K562 (cell line): Measurements from ENCODE around the gene ADAMTS6. TPM values are rescaled to one million over a fixed set of nuclear protein-coding genes. Genes with fewer than 3 reads are reported as not detected.
"Not testable (repeated sequence)": the region's sequence is repeated elsewhere in the genome, so short reads cannot be mapped to it uniquely, and the experiment has no call there.

Source experiments
- ATAC-seq: fragments of 200-7000 bp; cut with Tn5 transposase; 3 replicates; pipeline ENCODE4 v1.9.1; 2020; ENCODE audit warnings: moderate library complexity
- BruUV-seq: library from RNA; stranded (reverse); fragments of 400-500 nt; replicated peaks from 2 replicates; lab custom pipeline; 2021; lab: Mats Ljungman, UMichigan
- CTCF ChIA-PET: fragments of 300-600 bp; formaldehyde crosslinking; extraction: SDS; loops from one replicate; lab custom pipeline; 2021; ENCODE audit warnings: low intra/inter-chr PET ratio; lab: Yijun Ruan, JAX
- POLR2A ChIA-PET: fragments of 300-600, 350-650 bp; sonication (Branson Sonifier 250); formaldehyde crosslinking; extraction: SDS; loops from one replicate; lab custom pipeline; 2021; ENCODE audit warnings: antibody characterized with exemption, inconsistent platforms; lab: Yijun Ruan, JAX
- DNase-seq, 4 experiments: peaks; one replicate each; pipeline versions ENCODE4 v3.0.0 to v3.0.0-alpha.2; 2011 to 2018; ENCODE audit warnings: low spot score in 3 of 4, mixed read lengths in 3 of 4; ENCODE audit errors: extremely low read depth in 1 of 4
- FAIRE-seq: peaks from 2 replicates; lab custom pipeline; 2011; peaks lifted over from hg19 to GRCh38; lab: Jason Lieb, UNC
- H2AFZ ChIP-seq: 2 replicates; pipeline ENCODE4 v1.6.0; 2011; ENCODE audit warnings: low read depth, low read length, control low read depth, inconsistent platforms
- H3K27ac ChIP-seq: fragments of 200-600 bp; 3 replicates; pipeline ENCODE4 v1.8.0; 2011; ENCODE audit warnings: low read depth, mild to moderate bottlenecking, control low read depth, inconsistent platforms, low read length, moderate library complexity, mixed read lengths; ENCODE audit errors: extremely low read depth
- H3K27me3 ChIP-seq, 2 experiments: fragments of 300-600 bp in 1 of 2; 2 replicates in 1 of 2; 3 replicates in 1 of 2; pipeline versions ENCODE4 v1.6.0 to v1.8.0; 2011; ENCODE audit warnings: inconsistent platforms in 2 of 2, low read length in 2 of 2, mild to moderate bottlenecking in 1 of 2, mixed read lengths in 1 of 2, moderate library complexity in 1 of 2; ENCODE audit not compliant: control insufficient read depth in 2 of 2, insufficient read depth in 2 of 2
- H3K36me3 ChIP-seq: fragments of 300-600 bp; 3 replicates; pipeline ENCODE4 v1.8.0; 2011; ENCODE audit warnings: mild to moderate bottlenecking, low read length, inconsistent platforms; ENCODE audit not compliant: control insufficient read depth, insufficient read depth
- H3K4me1 ChIP-seq, 2 experiments: fragments of 200-600 bp in 1 of 2; replicated peaks in 1 of 2; 2 replicates in 1 of 2; 3 replicates in 1 of 2; pipeline versions ENCODE4 v1.5.1 to v1.8.0; 2011; ENCODE audit warnings: inconsistent platforms in 2 of 2, low read length in 2 of 2, mild to moderate bottlenecking in 1 of 2, mixed read lengths in 1 of 2, moderate library complexity in 1 of 2; ENCODE audit not compliant: control insufficient read depth in 2 of 2, insufficient read depth in 2 of 2
- H3K4me2 ChIP-seq: 2 replicates; pipeline ENCODE4 v1.6.1; 2011; ENCODE audit warnings: low read length, control low read depth, inconsistent platforms, mixed read lengths; ENCODE audit not compliant: insufficient read depth
- H3K4me3 ChIP-seq: fragments of 200-600 bp; sonication (generic), shearing (Covaris generic); 2 replicates; pipeline ENCODE4 v1.5.1; 2016; ENCODE audit warnings: control low read depth, inconsistent platforms
- H3K79me2 ChIP-seq: fragments of 200-600 bp; 3 replicates; pipeline ENCODE4 v1.8.0; 2011; ENCODE audit warnings: low read length, inconsistent platforms; ENCODE audit not compliant: control insufficient read depth, insufficient read depth
- H3K9ac ChIP-seq, 2 experiments: 2 replicates each; pipeline versions ENCODE4 v1.6.0 to v1.6.1; 2011; ENCODE audit warnings: low read depth in 2 of 2, low read length in 2 of 2, control low read depth in 1 of 2, inconsistent platforms in 1 of 2, mild to moderate bottlenecking in 1 of 2, mixed read lengths in 1 of 2; ENCODE audit not compliant: insufficient read depth in 1 of 2
- H3K9me1 ChIP-seq: one replicate; pipeline ENCODE4 v1.6.0; 2011; ENCODE audit warnings: inconsistent platforms, mild to moderate bottlenecking, low read length, moderate library complexity; ENCODE audit not compliant: control insufficient read depth, insufficient read depth
- H3K9me3 ChIP-seq: replicated peaks from 2 replicates; pipeline ENCODE4 v1.5.1; 2011; ENCODE audit warnings: low read depth, low read length, inconsistent platforms; ENCODE audit not compliant: control insufficient read depth, insufficient read depth
- H4K20me1 ChIP-seq: replicated peaks from 2 replicates; pipeline ENCODE4 v1.6.1; 2011; ENCODE audit warnings: low read length, inconsistent platforms, mixed read lengths; ENCODE audit not compliant: control insufficient read depth, insufficient read depth
- IFI16 ChIP-seq: fragments of 250-450 bp; sonication (Bioruptor Pico); IDR thresholded peaks from 2 replicates; pipeline ENCODE4 v2.1.2; 2022; ENCODE audit warnings: mild to moderate bottlenecking, inconsistent platforms
- ZNF146 ChIP-seq: IDR thresholded peaks from one replicate; pipeline ENCODE4 v1.6.1; 2018; ENCODE audit warnings: missing compliant biosample characterization; ENCODE audit not compliant: unreplicated experiment
- ZNF436 ChIP-seq: fragments of 250-450, 450-650 bp; sonication (Bioruptor Pico); formaldehyde crosslinking; IDR thresholded peaks from 2 replicates; pipeline ENCODE4 v1.7.0; 2020; ENCODE audit warnings: mild to moderate bottlenecking
- WGBS: fragments of 100-300 bp; shearing (Covaris generic); methylation state at CpG from one replicate; pipeline ENCODE4 v1.1.6; 2016; ENCODE audit warnings: low coverage, mixed read lengths; ENCODE audit not compliant: insufficient coverage; ENCODE audit errors: missing lambda C conversion rate; 5-methylcytosine and 5-hydroxymethylcytosine counted together
- in situ Hi-C: fragments of 300-500 bp; cut with MboI; formaldehyde crosslinking; loops from 4 replicates; pipeline ENCODE4 v1.15.0; 2018; ENCODE audit warnings: inconsistent platforms, mixed read lengths
- intact Hi-C: fragments of 100-400 bp; cut with micrococcal nuclease; formaldehyde crosslinking; loops from 2 replicates; pipeline ENCODE4 v1.14.2; 2022
- polyA plus RNA-seq, 8 experiments: library from polyadenylated mRNA; depleted of rRNA in 4 of 8; stranded (reverse) in 5 of 8; unstranded in 3 of 8; fragments of >200 nt; fragmentation: Nextera tagmentation in 2 of 8; fragmentation: Illumina TruSeq in 1 of 8; extraction: Ambion mirVana in 2 of 8; extraction: Trizol in 1 of 8; gene quantifications; 2 replicates each; pipeline versions ENCODE4 v1.2.1 to v1.2.3, GENCODE V29; 2011 to 2014; ENCODE audit warnings: inconsistent platforms in 1 of 8, missing spikeins in 1 of 8
- total RNA-seq, 7 experiments: library from RNA; depleted of rRNA in 6 of 7; stranded (reverse); fragments of >200 nt in 6 of 7; fragmentation: Illumina TruSeq in 2 of 7; extraction: Trizol in 2 of 7; gene quantifications; 2 replicates each; pipeline versions ENCODE4 v1.2.1 to v1.2.3, GENCODE V29; 2011 to 2021; ENCODE audit warnings: low replicate concordance in 1 of 7
- TF ChIP-seq, protein P1 (sequence below): fragments of 450-650 bp; IDR thresholded peaks from 2 replicates; pipeline ENCODE4 v1.6.1; 2016; ENCODE audit warnings: mild to moderate bottlenecking, moderate library complexity

ADAMTS6 gene
- total and polyA plus RNA-seq, 9 of the 15 experiments (the other 6 are each of a cell fraction or from before 2014, with no cell fraction given): 0.57 to 5.3 (median 1.5) TPM

DNA sequence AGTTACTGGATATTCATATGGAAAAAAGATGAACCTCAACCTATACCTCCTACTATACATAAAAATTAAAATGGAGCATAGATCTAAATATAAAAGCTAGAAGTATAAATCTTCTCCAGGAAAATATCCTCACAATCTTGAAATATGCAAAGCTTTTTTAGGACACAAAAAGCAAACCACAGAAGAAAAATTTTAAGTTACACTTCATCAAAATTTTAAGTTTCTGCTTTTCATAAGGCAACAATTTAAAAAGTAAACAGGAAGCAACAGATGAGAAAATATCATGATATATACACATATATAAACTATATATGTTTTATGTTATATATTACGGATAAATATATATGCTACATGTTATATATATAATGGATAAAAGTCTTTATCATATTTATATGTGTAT, 157.5 kb downstream of the ADAMTS6 start (continued):
- TF ChIP-seq IFI16 (no peak), ZNF436 (no peak)

DNA sequence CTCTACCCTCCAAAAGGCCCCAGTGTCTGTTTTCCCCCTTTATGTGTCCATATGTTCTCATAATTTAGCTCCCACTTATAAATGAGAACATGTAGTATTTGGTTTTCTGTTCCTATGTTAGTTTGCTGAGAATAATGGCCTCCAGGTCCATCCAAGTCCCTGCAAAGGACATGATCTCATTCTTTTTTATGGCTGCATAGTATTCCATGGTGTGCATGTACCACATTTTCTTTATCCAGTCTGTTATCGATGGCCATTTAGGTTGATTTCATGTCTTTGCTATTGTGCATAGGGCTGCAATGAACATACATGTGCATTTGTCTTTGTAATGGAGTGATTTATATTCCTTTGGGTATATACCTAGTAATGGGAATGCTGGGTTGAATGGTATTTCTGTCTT, 161.0 kb downstream of the ADAMTS6 start:
- H3K27me3 ChIP-seq, DNase-seq, H3K27ac ChIP-seq, CTCF ChIA-PET, H3K4me3 ChIP-seq, H3K9me1 ChIP-seq, H3K9me3 ChIP-seq, ATAC-seq, H3K36me3 ChIP-seq, H3K4me2 ChIP-seq, H2AFZ ChIP-seq, BruUV-seq, FAIRE-seq, H3K79me2 ChIP-seq, POLR2A ChIA-PET, H4K20me1 ChIP-seq, H3K4me1 ChIP-seq, in situ Hi-C loops, intact Hi-C loops, H3K9ac ChIP-seq: not testable (repeated sequence)
- TF ChIP-seq ZNF146: peak; percentile 82
- WGBS: 10% methylated on average over 1 of the region's 1 CpG

DNA sequence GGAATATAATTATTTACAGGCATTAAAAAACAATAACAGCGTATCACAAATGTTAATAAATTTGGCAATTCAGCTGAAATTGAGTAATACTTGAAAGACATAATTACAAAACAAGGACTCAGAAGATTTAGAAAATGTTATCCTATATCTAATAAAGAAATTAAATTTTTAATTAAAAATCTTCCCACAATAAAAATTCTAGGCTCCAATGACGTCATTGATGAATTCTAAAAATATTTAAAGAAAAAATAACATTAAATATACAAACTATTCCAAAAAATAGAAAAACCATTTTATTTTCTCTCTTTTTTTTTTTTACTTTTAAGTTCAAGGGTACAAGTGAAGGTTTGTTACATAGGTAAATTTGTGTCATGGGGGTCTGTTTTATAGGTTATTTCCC, 161.5 kb downstream of the ADAMTS6 start:
- H3K9me1 ChIP-seq: no peaks in the 10 kb centered on the region
- no TSS peak for BruUV-seq
- H3K27ac ChIP-seq: no peak overlapping the region
- FAIRE-seq: no peak
- 23% methylated on average over 2 of the region's 2 CpGs for WGBS
- no peak for ATAC-seq
- H3K4me2 ChIP-seq: no peak overlapping the region
- no peak overlapping the region for H3K9ac ChIP-seq
- H3K36me3 ChIP-seq: no peaks in the 10 kb centered on the region
- H3K9me3 ChIP-seq: no peaks in the 10 kb centered on the region
- H3K79me2 ChIP-seq: no peaks in the 10 kb centered on the region
- no peaks in the 10 kb centered on the region for H3K27me3 ChIP-seq
- CTCF ChIA-PET: no interaction called here
- no peak overlapping the region for H2AFZ ChIP-seq
- no peak for DNase-seq
- no peak overlapping the region for H3K4me3 ChIP-seq
- no peaks in the 10 kb centered on the region for H3K4me1 ChIP-seq
- no peaks in the 10 kb centered on the region for H4K20me1 ChIP-seq
- in situ Hi-C loops: no loop called here
- intact Hi-C loops: no loop called here
- POLR2A ChIA-PET: no interaction called here
- TF ChIP-seq, protein P1, sequence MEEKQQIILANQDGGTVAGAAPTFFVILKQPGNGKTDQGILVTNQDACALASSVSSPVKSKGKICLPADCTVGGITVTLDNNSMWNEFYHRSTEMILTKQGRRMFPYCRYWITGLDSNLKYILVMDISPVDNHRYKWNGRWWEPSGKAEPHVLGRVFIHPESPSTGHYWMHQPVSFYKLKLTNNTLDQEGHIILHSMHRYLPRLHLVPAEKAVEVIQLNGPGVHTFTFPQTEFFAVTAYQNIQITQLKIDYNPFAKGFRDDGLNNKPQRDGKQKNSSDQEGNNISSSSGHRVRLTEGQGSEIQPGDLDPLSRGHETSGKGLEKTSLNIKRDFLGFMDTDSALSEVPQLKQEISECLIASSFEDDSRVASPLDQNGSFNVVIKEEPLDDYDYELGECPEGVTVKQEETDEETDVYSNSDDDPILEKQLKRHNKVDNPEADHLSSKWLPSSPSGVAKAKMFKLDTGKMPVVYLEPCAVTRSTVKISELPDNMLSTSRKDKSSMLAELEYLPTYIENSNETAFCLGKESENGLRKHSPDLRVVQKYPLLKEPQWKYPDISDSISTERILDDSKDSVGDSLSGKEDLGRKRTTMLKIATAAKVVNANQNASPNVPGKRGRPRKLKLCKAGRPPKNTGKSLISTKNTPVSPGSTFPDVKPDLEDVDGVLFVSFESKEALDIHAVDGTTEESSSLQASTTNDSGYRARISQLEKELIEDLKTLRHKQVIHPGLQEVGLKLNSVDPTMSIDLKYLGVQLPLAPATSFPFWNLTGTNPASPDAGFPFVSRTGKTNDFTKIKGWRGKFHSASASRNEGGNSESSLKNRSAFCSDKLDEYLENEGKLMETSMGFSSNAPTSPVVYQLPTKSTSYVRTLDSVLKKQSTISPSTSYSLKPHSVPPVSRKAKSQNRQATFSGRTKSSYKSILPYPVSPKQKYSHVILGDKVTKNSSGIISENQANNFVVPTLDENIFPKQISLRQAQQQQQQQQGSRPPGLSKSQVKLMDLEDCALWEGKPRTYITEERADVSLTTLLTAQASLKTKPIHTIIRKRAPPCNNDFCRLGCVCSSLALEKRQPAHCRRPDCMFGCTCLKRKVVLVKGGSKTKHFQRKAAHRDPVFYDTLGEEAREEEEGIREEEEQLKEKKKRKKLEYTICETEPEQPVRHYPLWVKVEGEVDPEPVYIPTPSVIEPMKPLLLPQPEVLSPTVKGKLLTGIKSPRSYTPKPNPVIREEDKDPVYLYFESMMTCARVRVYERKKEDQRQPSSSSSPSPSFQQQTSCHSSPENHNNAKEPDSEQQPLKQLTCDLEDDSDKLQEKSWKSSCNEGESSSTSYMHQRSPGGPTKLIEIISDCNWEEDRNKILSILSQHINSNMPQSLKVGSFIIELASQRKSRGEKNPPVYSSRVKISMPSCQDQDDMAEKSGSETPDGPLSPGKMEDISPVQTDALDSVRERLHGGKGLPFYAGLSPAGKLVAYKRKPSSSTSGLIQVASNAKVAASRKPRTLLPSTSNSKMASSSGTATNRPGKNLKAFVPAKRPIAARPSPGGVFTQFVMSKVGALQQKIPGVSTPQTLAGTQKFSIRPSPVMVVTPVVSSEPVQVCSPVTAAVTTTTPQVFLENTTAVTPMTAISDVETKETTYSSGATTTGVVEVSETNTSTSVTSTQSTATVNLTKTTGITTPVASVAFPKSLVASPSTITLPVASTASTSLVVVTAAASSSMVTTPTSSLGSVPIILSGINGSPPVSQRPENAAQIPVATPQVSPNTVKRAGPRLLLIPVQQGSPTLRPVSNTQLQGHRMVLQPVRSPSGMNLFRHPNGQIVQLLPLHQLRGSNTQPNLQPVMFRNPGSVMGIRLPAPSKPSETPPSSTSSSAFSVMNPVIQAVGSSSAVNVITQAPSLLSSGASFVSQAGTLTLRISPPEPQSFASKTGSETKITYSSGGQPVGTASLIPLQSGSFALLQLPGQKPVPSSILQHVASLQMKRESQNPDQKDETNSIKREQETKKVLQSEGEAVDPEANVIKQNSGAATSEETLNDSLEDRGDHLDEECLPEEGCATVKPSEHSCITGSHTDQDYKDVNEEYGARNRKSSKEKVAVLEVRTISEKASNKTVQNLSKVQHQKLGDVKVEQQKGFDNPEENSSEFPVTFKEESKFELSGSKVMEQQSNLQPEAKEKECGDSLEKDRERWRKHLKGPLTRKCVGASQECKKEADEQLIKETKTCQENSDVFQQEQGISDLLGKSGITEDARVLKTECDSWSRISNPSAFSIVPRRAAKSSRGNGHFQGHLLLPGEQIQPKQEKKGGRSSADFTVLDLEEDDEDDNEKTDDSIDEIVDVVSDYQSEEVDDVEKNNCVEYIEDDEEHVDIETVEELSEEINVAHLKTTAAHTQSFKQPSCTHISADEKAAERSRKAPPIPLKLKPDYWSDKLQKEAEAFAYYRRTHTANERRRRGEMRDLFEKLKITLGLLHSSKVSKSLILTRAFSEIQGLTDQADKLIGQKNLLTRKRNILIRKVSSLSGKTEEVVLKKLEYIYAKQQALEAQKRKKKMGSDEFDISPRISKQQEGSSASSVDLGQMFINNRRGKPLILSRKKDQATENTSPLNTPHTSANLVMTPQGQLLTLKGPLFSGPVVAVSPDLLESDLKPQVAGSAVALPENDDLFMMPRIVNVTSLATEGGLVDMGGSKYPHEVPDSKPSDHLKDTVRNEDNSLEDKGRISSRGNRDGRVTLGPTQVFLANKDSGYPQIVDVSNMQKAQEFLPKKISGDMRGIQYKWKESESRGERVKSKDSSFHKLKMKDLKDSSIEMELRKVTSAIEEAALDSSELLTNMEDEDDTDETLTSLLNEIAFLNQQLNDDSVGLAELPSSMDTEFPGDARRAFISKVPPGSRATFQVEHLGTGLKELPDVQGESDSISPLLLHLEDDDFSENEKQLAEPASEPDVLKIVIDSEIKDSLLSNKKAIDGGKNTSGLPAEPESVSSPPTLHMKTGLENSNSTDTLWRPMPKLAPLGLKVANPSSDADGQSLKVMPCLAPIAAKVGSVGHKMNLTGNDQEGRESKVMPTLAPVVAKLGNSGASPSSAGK: no peak
